ENCODE results near the gene COQ10B. TPM values are rescaled to one million over a fixed set of nuclear protein-coding genes. Genes with fewer than 3 reads are reported as not detected.
A peak's percentile ranks its signal among the peaks of the same experiment; 100 is the strongest.

The COQ10B gene
- total and polyA plus RNA-seq, 11 donors = 21.6 to 39.9 (median 33.8) TPM

GRCh38 chr2:197461057-197461456 is 7.7 kb downstream of the COQ10B start:
- Histone ChIP-seq H3K27ac (no peak overlapping the region), H3K36me3 (peaks cover 0 to 71% (median 59%) of the 10 kb centered on the region in 9 donors), H3K27me3 (no peaks in the 10 kb centered on the region), H3K4me3 (no peak overlapping the region), H3K9me3 (no peaks in the 10 kb centered on the region), H3K4me1 (peaks cover 0 to 44% (median 19%) of the 10 kb centered on the region in 12 donors)
- TF ChIP-seq, protein P1, sequence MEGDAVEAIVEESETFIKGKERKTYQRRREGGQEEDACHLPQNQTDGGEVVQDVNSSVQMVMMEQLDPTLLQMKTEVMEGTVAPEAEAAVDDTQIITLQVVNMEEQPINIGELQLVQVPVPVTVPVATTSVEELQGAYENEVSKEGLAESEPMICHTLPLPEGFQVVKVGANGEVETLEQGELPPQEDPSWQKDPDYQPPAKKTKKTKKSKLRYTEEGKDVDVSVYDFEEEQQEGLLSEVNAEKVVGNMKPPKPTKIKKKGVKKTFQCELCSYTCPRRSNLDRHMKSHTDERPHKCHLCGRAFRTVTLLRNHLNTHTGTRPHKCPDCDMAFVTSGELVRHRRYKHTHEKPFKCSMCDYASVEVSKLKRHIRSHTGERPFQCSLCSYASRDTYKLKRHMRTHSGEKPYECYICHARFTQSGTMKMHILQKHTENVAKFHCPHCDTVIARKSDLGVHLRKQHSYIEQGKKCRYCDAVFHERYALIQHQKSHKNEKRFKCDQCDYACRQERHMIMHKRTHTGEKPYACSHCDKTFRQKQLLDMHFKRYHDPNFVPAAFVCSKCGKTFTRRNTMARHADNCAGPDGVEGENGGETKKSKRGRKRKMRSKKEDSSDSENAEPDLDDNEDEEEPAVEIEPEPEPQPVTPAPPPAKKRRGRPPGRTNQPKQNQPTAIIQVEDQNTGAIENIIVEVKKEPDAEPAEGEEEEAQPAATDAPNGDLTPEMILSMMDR (IDR thresholded peaks at IDR 0.05) = no peak
- TF ChIP-seq POLR2A (IDR thresholded peaks at IDR 0.05) = no peak
- intact Hi-C loops (cut with DNase I) = loop anchor here in 1 of 10 donors (10.0 kb wide), 1 partner anchor 46 kb away; no protein-coding TSS in a partner anchor
- DNase-seq = no peak
- peak in 3 of 4 donors; percentile 16 to 50 (median 47) for ATAC-seq
- 63 to 76% (median 68%) methylated on average over 2 of the region's 2 CpGs for WGBS, 4 donors

- 53 to 68% (median 55%) methylated on average over 1 of the region's 1 CpG for WGBS, 4 donors
- H3K27ac ChIP-seq = no peak overlapping the region
- no peak for ATAC-seq
- intact Hi-C loops (cut with DNase I) = loop anchor here in 1 of 10 donors (10.0 kb wide), 1 partner anchor 49 kb away; no protein-coding TSS in a partner anchor
- no peak for DNase-seq
- H3K4me3 ChIP-seq = no peak overlapping the region
- H3K4me1 ChIP-seq = peaks cover 0 to 28% (median 12%) of the 10 kb centered on the region in 12 donors
- peaks cover 0 to 96% (median 89%) of the 10 kb centered on the region in 9 donors for H3K36me3 ChIP-seq
- no peaks in the 10 kb centered on the region for H3K27me3 ChIP-seq
- TF ChIP-seq POLR2A (IDR thresholded peaks at IDR 0.05) = no peak
- TF ChIP-seq, protein P1 (IDR thresholded peaks at IDR 0.05) = no peak
- no peaks in the 10 kb centered on the region for H3K9me3 ChIP-seq
Observed at GRCh38 chr2:197464175-197464574, 10.8 kb downstream of the COQ10B start.

- H3K36me3 ChIP-seq = peaks cover 0 to 100% (median 93%) of the 10 kb centered on the region in 9 donors
- H3K4me1 ChIP-seq = no peaks in the 10 kb centered on the region
- no peaks in the 10 kb centered on the region for H3K9me3 ChIP-seq
- no peak for TF ChIP-seq POLR2A (IDR thresholded peaks at IDR 0.05)
- TF ChIP-seq, protein P1 (IDR thresholded peaks at IDR 0.05) = no peak
- 95 to 99% (median 98%) methylated on average over 5 of the region's 5 CpGs for WGBS, 4 donors
- intact Hi-C loops (cut with DNase I) = loop anchor here in 1 of 10 donors (10.0 kb wide), 1 partner anchor 57 kb away; no protein-coding TSS in a partner anchor
- no peaks in the 10 kb centered on the region for H3K27me3 ChIP-seq
- ATAC-seq (no peak), DNase-seq (no peak)
- no peak overlapping the region for H3K4me3 ChIP-seq
- H3K27ac ChIP-seq = no peak overlapping the region
Observed at GRCh38 chr2:197472166-197472565, 18.8 kb downstream of the COQ10B start.

GRCh38 chr2:197477797-197478196 is 24.4 kb downstream of the COQ10B start:
- Histone ChIP-seq H3K36me3 (peaks cover 0 to 81% (median 53%) of the 10 kb centered on the region in 9 donors), H3K4me1 (peaks cover 0 to 12% (median 0%) of the 10 kb centered on the region in 12 donors), H3K9me3 (peaks cover 0 to 4% (median 0%) of the 10 kb centered on the region in 12 donors), H3K27me3 (no peaks in the 10 kb centered on the region), H3K27ac (peak overlapping the region in 1 of 12 donors; percentile 32), H3K4me3 (no peak overlapping the region)
- TF ChIP-seq, protein P1 (IDR thresholded peaks at IDR 0.05) = no peak
- no peak for TF ChIP-seq POLR2A (IDR thresholded peaks at IDR 0.05)
- 91 to 99% (median 98%) methylated on average over 3 of the region's 3 CpGs for WGBS, 4 donors
- ATAC-seq (no peak), DNase-seq (no peak)
- intact Hi-C loops (cut with DNase I) = loop anchor here in 1 of 10 donors (10.0 kb wide), 1 partner anchor 63 kb away; no protein-coding TSS in a partner anchor
